Brain microvascular endothelial cell (primary cell): ENCODE measurements around the gene LRRC49.

ENCODE experiments used
- DNase-seq: peaks from one replicate; pipeline ENCODE4 v3.0.0-alpha.2; 2020
- H3K27ac ChIP-seq: fragments of 250-450 bp; sonication (Bioruptor Pico); 2 replicates; pipeline ENCODE4 v1.5.1; 2020; ENCODE audit warnings: mild to moderate bottlenecking, moderate library complexity
- H3K27me3 ChIP-seq: fragments of 250-450 bp; sonication (Bioruptor Pico); replicated peaks from 2 replicates; pipeline ENCODE4 v1.5.1; 2020; ENCODE audit warnings: mild to moderate bottlenecking
- H3K36me3 ChIP-seq: fragments of 250-450 bp; sonication (Bioruptor Pico); replicated peaks from 2 replicates; pipeline ENCODE4 v1.5.1; 2020; ENCODE audit warnings: mild to moderate bottlenecking
- H3K4me3 ChIP-seq: 2 replicates; pipeline ENCODE4 v1.5.1; 2011; ENCODE audit warnings: low read depth, mild to moderate bottlenecking, control low read depth, low read length, moderate library complexity
- in situ Hi-C: cut with HindIII; loops from 2 replicates; pipeline ENCODE4 v1.10.0; 2017; ENCODE audit warnings: low sequenced_read_pairs, low pct_ligation_motif_present
- TF ChIP-seq, protein P1 (sequence below): IDR thresholded peaks from 2 replicates; pipeline ENCODE4 v1.5.1; 2011; ENCODE audit warnings: low read depth, mild to moderate bottlenecking, moderate library complexity, low read length, control low read depth, inconsistent platforms; ENCODE audit errors: missing control alignments

LRRC49 gene

DNA sequence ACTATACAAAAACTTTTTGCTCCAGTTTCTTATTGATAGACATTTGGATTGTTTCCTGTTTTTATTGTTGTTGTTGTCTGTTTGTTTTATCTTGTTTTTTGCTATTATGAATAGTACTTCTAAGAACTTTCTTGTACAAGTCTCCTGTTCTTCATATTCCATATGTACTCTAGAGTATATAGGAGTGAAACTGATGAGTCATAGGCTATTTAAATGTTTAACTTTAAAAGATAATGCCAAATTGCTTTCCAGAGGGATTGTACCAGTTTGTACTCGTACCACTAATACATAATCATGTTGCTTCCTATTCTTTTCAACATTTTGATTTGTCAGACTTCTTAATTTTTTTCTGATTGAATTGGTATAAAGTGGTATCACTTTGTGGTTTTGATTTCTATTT is 19.6 kb downstream of the LRRC49 start:
- no peak overlapping the region for H3K4me3 ChIP-seq
- no peak overlapping the region for H3K27ac ChIP-seq
- TF ChIP-seq, protein P1, sequence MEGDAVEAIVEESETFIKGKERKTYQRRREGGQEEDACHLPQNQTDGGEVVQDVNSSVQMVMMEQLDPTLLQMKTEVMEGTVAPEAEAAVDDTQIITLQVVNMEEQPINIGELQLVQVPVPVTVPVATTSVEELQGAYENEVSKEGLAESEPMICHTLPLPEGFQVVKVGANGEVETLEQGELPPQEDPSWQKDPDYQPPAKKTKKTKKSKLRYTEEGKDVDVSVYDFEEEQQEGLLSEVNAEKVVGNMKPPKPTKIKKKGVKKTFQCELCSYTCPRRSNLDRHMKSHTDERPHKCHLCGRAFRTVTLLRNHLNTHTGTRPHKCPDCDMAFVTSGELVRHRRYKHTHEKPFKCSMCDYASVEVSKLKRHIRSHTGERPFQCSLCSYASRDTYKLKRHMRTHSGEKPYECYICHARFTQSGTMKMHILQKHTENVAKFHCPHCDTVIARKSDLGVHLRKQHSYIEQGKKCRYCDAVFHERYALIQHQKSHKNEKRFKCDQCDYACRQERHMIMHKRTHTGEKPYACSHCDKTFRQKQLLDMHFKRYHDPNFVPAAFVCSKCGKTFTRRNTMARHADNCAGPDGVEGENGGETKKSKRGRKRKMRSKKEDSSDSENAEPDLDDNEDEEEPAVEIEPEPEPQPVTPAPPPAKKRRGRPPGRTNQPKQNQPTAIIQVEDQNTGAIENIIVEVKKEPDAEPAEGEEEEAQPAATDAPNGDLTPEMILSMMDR = no peak
- in situ Hi-C loops = no loop called here
- H3K36me3 ChIP-seq = no peaks in the 10 kb centered on the region
- no peaks in the 10 kb centered on the region for H3K27me3 ChIP-seq
- no peak for DNase-seq

- in situ Hi-C loops = no loop called here
- TF ChIP-seq, protein P1 = no peak
These were observed 23.9 kb downstream of the LRRC49 start for GRCh38 chr15:70916531-70916930.

GRCh38 chr15:70917955-70918354 is 25.3 kb downstream of the LRRC49 start:
- no peaks in the 10 kb centered on the region for H3K27me3 ChIP-seq
- DNase-seq = no peak
- in situ Hi-C loops = no loop called here
- TF ChIP-seq, protein P1 = no peak
- H3K27ac ChIP-seq = no peak overlapping the region
- H3K36me3 ChIP-seq = no peaks in the 10 kb centered on the region
- H3K4me3 ChIP-seq = no peak overlapping the region

More at GRCh38 chr15:70916531-70916930, 23.9 kb downstream of the LRRC49 start:
- H3K27ac ChIP-seq = no peak overlapping the region
- no peaks in the 10 kb centered on the region for H3K36me3 ChIP-seq
- no peak for DNase-seq
- H3K27me3 ChIP-seq = no peaks in the 10 kb centered on the region
- H3K4me3 ChIP-seq = no peak overlapping the region

DNA sequence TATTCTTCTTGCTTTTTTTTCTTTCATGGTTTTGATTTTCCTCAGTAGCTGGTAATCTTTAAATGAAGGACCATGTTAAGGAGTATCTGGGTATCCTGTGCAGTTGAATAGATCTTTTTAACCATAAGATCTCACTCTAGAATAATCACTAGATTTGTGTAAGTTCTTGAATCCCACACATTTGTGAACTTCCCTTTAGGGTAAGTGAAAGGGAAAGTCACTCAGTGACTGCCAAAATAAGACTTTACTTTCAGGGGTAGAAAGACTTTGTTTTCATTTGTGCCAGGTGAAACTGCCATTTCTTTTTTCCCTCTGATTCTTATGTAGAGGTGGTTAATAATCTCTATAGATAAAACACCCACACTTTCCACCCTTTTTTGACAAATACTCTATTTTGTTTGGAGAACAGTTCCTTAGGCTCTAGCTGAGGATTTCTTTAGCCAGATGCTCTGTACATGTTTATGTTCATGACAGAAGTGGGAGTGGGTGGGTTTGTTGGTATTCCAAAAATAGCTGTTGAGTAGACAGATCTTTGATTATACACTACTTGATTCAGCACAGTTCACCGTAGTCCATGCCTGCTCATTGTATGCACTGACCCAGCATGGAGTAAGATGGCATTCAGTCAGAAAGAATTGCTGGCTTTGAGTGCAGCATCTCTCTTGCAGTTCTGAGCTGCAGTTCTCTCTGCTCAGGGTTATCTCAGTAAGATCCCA is 28.5 kb downstream of the LRRC49 start:
- no peak overlapping the region for H3K27ac ChIP-seq
- TF ChIP-seq, protein P1 = no peak
- H3K36me3 ChIP-seq = no peaks in the 10 kb centered on the region
- H3K27me3 ChIP-seq = no peaks in the 10 kb centered on the region
- in situ Hi-C loops = no loop called here
- no peak overlapping the region for H3K4me3 ChIP-seq
- no peak for DNase-seq

- no peak overlapping the region for H3K4me3 ChIP-seq
- H3K27me3 ChIP-seq = no peaks in the 10 kb centered on the region
- in situ Hi-C loops = no loop called here
- H3K36me3 ChIP-seq = no peaks in the 10 kb centered on the region
- TF ChIP-seq, protein P1 = no peak
- H3K27ac ChIP-seq = no peak overlapping the region
- DNase-seq = no peak
These were observed 29.5 kb downstream of the LRRC49 start for GRCh38 chr15:70922119-70922518.
